SK-N-SH (cell line): Measurements from ENCODE around the gene RBL2. TPM values are rescaled to one million over a fixed set of nuclear protein-coding genes. Genes with fewer than 3 reads are reported as not detected.

Source experiments
- CTCF ChIA-PET: fragments of 300-600, 350-600 bp; formaldehyde crosslinking; extraction: SDS; loops from one replicate; lab custom pipeline; 2021; lab: Yijun Ruan, JAX
- POLR2A ChIA-PET: fragments of 350-600 bp; sonication (Branson Sonifier 250); formaldehyde crosslinking; extraction: SDS; loops from one replicate; lab custom pipeline; 2020; ENCODE audit warnings: antibody characterized with exemption, inconsistent platforms; lab: Yijun Ruan, JAX
- DNase-seq: peaks from one replicate; pipeline ENCODE4 v3.0.0; 2012
- H2AFZ ChIP-seq: fragments of 200-600 bp; sonication (generic); 2 replicates; pipeline ENCODE4 v1.8.1; 2016; ENCODE audit warnings: antibody characterized with exemption, mild to moderate bottlenecking, low read depth
- H3F3A ChIP-seq: fragments of 200-600 bp; sonication (generic); replicated peaks from 2 replicates; pipeline ENCODE3; 2016; ENCODE audit warnings: antibody characterized with exemption, mild to moderate bottlenecking; ENCODE audit not compliant: insufficient read depth
- H3K27ac ChIP-seq, 2 experiments: fragments of 200-500 bp in 1 of 2; fragments of 200-600 bp in 1 of 2; sonication (Bioruptor generic) in 1 of 2; sonication (generic), shearing (Covaris generic) in 1 of 2; 2 replicates each; pipeline versions ENCODE4 v1.5.1 to v1.6.1; 2014 to 2016; ENCODE audit warnings: low read depth in 2 of 2, inconsistent platforms in 1 of 2, low read length in 1 of 2, mild to moderate bottlenecking in 1 of 2, mixed read lengths in 1 of 2
- H3K27me3 ChIP-seq: fragments of 200-600 bp; sonication (generic), shearing (Covaris generic); 2 replicates; pipeline ENCODE4 v1.6.1; 2016; ENCODE audit warnings: mixed run types; ENCODE audit not compliant: insufficient read depth
- H3K36me3 ChIP-seq, 2 experiments: fragments of 200-500 bp in 1 of 2; fragments of 200-600 bp in 1 of 2; sonication (Bioruptor generic) in 1 of 2; sonication (generic) in 1 of 2; replicated peaks in 1 of 2; 2 replicates each; pipeline versions ENCODE3 to v1.5.1; 2014 to 2016; ENCODE audit warnings: low read length in 1 of 2, mild to moderate bottlenecking in 1 of 2; ENCODE audit not compliant: insufficient read depth in 2 of 2, control insufficient read depth in 1 of 2
- H3K4me1 ChIP-seq, 2 experiments: fragments of 200-500 bp in 1 of 2; fragments of 200-600 bp in 1 of 2; sonication (Bioruptor generic) in 1 of 2; sonication (generic), shearing (Covaris generic) in 1 of 2; 2 replicates each; pipeline versions ENCODE4 v1.5.1 to v1.6.1; 2014 to 2016; ENCODE audit warnings: low read depth in 1 of 2, low read length in 1 of 2, mixed run types in 1 of 2; ENCODE audit not compliant: insufficient read depth in 2 of 2, control insufficient read depth in 1 of 2
- H3K4me2 ChIP-seq: fragments of 200-600 bp; sonication (generic), shearing (Covaris generic); 2 replicates; pipeline ENCODE4 v1.6.1; 2017; ENCODE audit warnings: mixed run types
- H3K4me3 ChIP-seq, 2 experiments: fragments of 200-500 bp in 1 of 2; fragments of 200-600 bp in 1 of 2; sonication (Bioruptor generic) in 1 of 2; sonication (generic), shearing (Covaris generic) in 1 of 2; 2 replicates each; pipeline versions ENCODE4 v1.5.1 to v1.8.1; 2014 to 2016; ENCODE audit warnings: low read depth in 2 of 2, inconsistent platforms in 1 of 2, low read length in 1 of 2, mild to moderate bottlenecking in 1 of 2, mixed read lengths in 1 of 2, moderate library complexity in 1 of 2
- H3K79me2 ChIP-seq: fragments of 200-600 bp; sonication (generic); 2 replicates; pipeline ENCODE4 v1.8.1; 2017; ENCODE audit warnings: mild to moderate bottlenecking; ENCODE audit not compliant: insufficient read depth
- H3K9ac ChIP-seq: fragments of 200-600 bp; sonication (generic); 2 replicates; pipeline ENCODE4 v1.6.1; 2017; ENCODE audit warnings: mixed run types
- H3K9me2 ChIP-seq: fragments of 200-600 bp; sonication (generic); 2 replicates; pipeline ENCODE4 v1.6.1; 2017; ENCODE audit warnings: mixed run types
- H3K9me3 ChIP-seq: fragments of 200-600 bp; sonication (generic); 2 replicates; pipeline ENCODE4 v1.6.1; 2017; ENCODE audit warnings: mixed run types, mild to moderate bottlenecking, moderate library complexity
- H4K20me1 ChIP-seq: fragments of 200-600 bp; sonication (generic); 2 replicates; pipeline ENCODE4 v1.6.1; 2017; ENCODE audit warnings: mild to moderate bottlenecking, mixed run types; ENCODE audit not compliant: insufficient read depth
- CHD2 ChIP-seq: fragments of 150-350 bp; IDR thresholded peaks from 2 replicates; pipeline ENCODE4 v1.6.1; 2018; ENCODE audit warnings: low read length; ENCODE audit not compliant: partially characterized antibody
- ELF1 ChIP-seq: IDR thresholded peaks from 2 replicates; pipeline ENCODE4 v1.4.0; 2012
- EZH2phosphoT487 ChIP-seq: fragments of 200-600 bp; sonication (generic); IDR thresholded peaks from 2 replicates; pipeline ENCODE4 v1.6.1; 2017; ENCODE audit warnings: low read depth, mixed run types, mild to moderate bottlenecking, antibody characterized with exemption, moderate library complexity, borderline replicate concordance
- FOXM1 ChIP-seq: IDR thresholded peaks from 2 replicates; pipeline ENCODE4 v1.4.0; 2012; ENCODE audit warnings: low read depth, mild to moderate bottlenecking
- GABPA ChIP-seq: IDR thresholded peaks from 2 replicates; pipeline ENCODE4 v1.4.0; 2012; ENCODE audit warnings: low read depth, mild to moderate bottlenecking
- MAX ChIP-seq: IDR thresholded peaks from 2 replicates; pipeline ENCODE4 v1.4.0; 2012; ENCODE audit warnings: low read depth
- MEF2A ChIP-seq: IDR thresholded peaks from 2 replicates; pipeline ENCODE4 v1.4.0; 2012; ENCODE audit warnings: low read depth, borderline replicate concordance
- MXI1 ChIP-seq: IDR thresholded peaks from 2 replicates; pipeline ENCODE4 v1.6.1; 2012; ENCODE audit warnings: mild to moderate bottlenecking, low read depth, low read length, improper control_type of control experiment
- NFIC ChIP-seq: IDR thresholded peaks from 2 replicates; pipeline ENCODE4 v1.4.0; 2012; ENCODE audit warnings: borderline replicate concordance
- PBX3 ChIP-seq: IDR thresholded peaks from 2 replicates; pipeline ENCODE4; 2012
- POLR2AphosphoS5 ChIP-seq: IDR thresholded peaks from 2 replicates; pipeline ENCODE4 v1.6.1; 2012; ENCODE audit warnings: low read depth, low read length
- RFX5 ChIP-seq: IDR thresholded peaks from 2 replicates; pipeline ENCODE4 v1.6.1; 2012; ENCODE audit warnings: mild to moderate bottlenecking, improper control_type of control experiment, low read length
- RXRA ChIP-seq: IDR thresholded peaks from 2 replicates; pipeline ENCODE4 v1.4.0; 2012; ENCODE audit warnings: low read depth, mild to moderate bottlenecking, borderline replicate concordance
- SIN3A ChIP-seq: IDR thresholded peaks from 2 replicates; pipeline ENCODE4 v1.6.1; 2012; ENCODE audit warnings: low read depth, mild to moderate bottlenecking, low read length, moderate library complexity, borderline replicate concordance
- SMC3 ChIP-seq: IDR thresholded peaks from 2 replicates; pipeline ENCODE4 v1.6.1; 2012; ENCODE audit warnings: low read depth, low read length, improper control_type of control experiment
- TAF1 ChIP-seq: IDR thresholded peaks from 2 replicates; pipeline ENCODE4 v1.6.1; 2012; ENCODE audit warnings: low read depth, mild to moderate bottlenecking, low read length, moderate library complexity, borderline replicate concordance
- TEAD4 ChIP-seq: IDR thresholded peaks from 2 replicates; pipeline ENCODE4 v1.4.0; 2012; ENCODE audit warnings: mild to moderate bottlenecking, borderline replicate concordance; ENCODE audit not compliant: insufficient read depth
- USF2 ChIP-seq: fragments of 150-350 bp; IDR thresholded peaks from 2 replicates; pipeline ENCODE4 v1.6.1; 2017; ENCODE audit warnings: antibody characterized with exemption, low read length, low read depth, borderline replicate concordance
- WGBS: methylation state at CpG from one replicate; pipeline ENCODE4 v1.1.6; 2017; ENCODE audit warnings: low lambda C conversion rate; 5-methylcytosine and 5-hydroxymethylcytosine counted together
- polyA plus RNA-seq, 3 experiments: library from polyadenylated mRNA; depleted of rRNA; stranded (reverse); fragments of >200 nt; gene quantifications; 2 replicates each; pipeline ENCODE4 v1.2.3, GENCODE V29; 2012
- TF ChIP-seq, protein P1 (sequence below): IDR thresholded peaks from 2 replicates; pipeline ENCODE4 v1.4.0; 2012; ENCODE audit warnings: low read depth, borderline replicate concordance
- TF ChIP-seq, protein P2 (sequence below): fragments of 150-350 bp; IDR thresholded peaks from 2 replicates; pipeline ENCODE4 v1.6.1; 2016; ENCODE audit warnings: mild to moderate bottlenecking, low read depth, low read length
- TF ChIP-seq, protein P3 (sequence below): IDR thresholded peaks from 2 replicates; pipeline ENCODE4 v1.6.1; 2012; ENCODE audit warnings: mild to moderate bottlenecking, low read depth, low read length, moderate library complexity

RBL2 gene
- polyA plus RNA-seq, 1 of the 3 experiments (the other 2 are of a cell fraction) = 28.0 TPM

- TF ChIP-seq, protein P1, sequence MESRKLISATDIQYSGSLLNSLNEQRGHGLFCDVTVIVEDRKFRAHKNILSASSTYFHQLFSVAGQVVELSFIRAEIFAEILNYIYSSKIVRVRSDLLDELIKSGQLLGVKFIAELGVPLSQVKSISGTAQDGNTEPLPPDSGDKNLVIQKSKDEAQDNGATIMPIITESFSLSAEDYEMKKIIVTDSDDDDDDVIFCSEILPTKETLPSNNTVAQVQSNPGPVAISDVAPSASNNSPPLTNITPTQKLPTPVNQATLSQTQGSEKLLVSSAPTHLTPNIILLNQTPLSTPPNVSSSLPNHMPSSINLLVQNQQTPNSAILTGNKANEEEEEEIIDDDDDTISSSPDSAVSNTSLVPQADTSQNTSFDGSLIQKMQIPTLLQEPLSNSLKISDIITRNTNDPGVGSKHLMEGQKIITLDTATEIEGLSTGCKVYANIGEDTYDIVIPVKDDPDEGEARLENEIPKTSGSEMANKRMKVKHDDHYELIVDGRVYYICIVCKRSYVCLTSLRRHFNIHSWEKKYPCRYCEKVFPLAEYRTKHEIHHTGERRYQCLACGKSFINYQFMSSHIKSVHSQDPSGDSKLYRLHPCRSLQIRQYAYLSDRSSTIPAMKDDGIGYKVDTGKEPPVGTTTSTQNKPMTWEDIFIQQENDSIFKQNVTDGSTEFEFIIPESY = no peak
- TF ChIP-seq MEF2A (no peak), EZH2phosphoT487 (no peak), CHD2 (peak; percentile 74), POLR2AphosphoS5 (peak; percentile 92), SMC3 (no peak), TAF1 (peak; percentile 52; the same call in 1 of the 2 replicates), PBX3 (peak; percentile 100), ELF1 (peak; percentile 73), SIN3A (peak; percentile 50; the same call in 1 of the 2 replicates), MAX (peak; percentile 87)
- TF ChIP-seq, protein P2, sequence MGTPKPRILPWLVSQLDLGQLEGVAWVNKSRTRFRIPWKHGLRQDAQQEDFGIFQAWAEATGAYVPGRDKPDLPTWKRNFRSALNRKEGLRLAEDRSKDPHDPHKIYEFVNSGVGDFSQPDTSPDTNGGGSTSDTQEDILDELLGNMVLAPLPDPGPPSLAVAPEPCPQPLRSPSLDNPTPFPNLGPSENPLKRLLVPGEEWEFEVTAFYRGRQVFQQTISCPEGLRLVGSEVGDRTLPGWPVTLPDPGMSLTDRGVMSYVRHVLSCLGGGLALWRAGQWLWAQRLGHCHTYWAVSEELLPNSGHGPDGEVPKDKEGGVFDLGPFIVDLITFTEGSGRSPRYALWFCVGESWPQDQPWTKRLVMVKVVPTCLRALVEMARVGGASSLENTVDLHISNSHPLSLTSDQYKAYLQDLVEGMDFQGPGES = peak; percentile 69
These were observed 69.1 kb downstream of the RBL2 start (continued) for GRCh38 chr16:53503270-53503923.

- no peaks in the 10 kb centered on the region for H3K36me3 ChIP-seq
- DNase-seq = peak; percentile 49
- TF ChIP-seq MXI1 (no peak), TEAD4 (no peak), USF2 (no peak), GABPA (no peak), NFIC (no peak), RFX5 (no peak), SMC3 (no peak), SIN3A (no peak), FOXM1 (no peak), RXRA (no peak)
- TF ChIP-seq, protein P3, sequence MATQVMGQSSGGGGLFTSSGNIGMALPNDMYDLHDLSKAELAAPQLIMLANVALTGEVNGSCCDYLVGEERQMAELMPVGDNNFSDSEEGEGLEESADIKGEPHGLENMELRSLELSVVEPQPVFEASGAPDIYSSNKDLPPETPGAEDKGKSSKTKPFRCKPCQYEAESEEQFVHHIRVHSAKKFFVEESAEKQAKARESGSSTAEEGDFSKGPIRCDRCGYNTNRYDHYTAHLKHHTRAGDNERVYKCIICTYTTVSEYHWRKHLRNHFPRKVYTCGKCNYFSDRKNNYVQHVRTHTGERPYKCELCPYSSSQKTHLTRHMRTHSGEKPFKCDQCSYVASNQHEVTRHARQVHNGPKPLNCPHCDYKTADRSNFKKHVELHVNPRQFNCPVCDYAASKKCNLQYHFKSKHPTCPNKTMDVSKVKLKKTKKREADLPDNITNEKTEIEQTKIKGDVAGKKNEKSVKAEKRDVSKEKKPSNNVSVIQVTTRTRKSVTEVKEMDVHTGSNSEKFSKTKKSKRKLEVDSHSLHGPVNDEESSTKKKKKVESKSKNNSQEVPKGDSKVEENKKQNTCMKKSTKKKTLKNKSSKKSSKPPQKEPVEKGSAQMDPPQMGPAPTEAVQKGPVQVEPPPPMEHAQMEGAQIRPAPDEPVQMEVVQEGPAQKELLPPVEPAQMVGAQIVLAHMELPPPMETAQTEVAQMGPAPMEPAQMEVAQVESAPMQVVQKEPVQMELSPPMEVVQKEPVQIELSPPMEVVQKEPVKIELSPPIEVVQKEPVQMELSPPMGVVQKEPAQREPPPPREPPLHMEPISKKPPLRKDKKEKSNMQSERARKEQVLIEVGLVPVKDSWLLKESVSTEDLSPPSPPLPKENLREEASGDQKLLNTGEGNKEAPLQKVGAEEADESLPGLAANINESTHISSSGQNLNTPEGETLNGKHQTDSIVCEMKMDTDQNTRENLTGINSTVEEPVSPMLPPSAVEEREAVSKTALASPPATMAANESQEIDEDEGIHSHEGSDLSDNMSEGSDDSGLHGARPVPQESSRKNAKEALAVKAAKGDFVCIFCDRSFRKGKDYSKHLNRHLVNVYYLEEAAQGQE = no peak
These were observed 69.9 kb downstream of the RBL2 start for GRCh38 chr16:53503991-53504663.

More at GRCh38 chr16:53503991-53504663, 69.9 kb downstream of the RBL2 start:
- Histone ChIP-seq H3K9me3 (no peaks in the 10 kb centered on the region), H3K4me3 (peak overlapping the region; percentile 62 to 67), H3K79me2 (peaks cover 13% of the 10 kb centered on the region), H3K9me2 (no peaks in the 10 kb centered on the region), H3K4me1 (peaks cover 7 to 23% of the 10 kb centered on the region in 2 experiments), H2AFZ (peak overlapping the region; percentile 76), H4K20me1 (no peaks in the 10 kb centered on the region), H3K27ac (peak overlapping the region; percentile 81 to 98), H3F3A (no peaks in the 10 kb centered on the region), H3K9ac (peak overlapping the region; percentile 69; the same call in 1 of the 2 replicates), H3K4me2 (peak overlapping the region; percentile 84), H3K27me3 (no peaks in the 10 kb centered on the region)
- WGBS = 16% methylated on average over 15 of the region's 15 CpGs
- ChIA-PET POLR2A (interaction anchor here (0.6 to 2.0 kb wide), 5 partner anchors 69 to 1564 kb away, joined by 3 to 18 read pairs (median 3); partner anchors contain the start of genes FTO, RBL2 and RPGRIP1L), CTCF (interaction anchor here (1.0 to 1.3 kb wide), 2 partner anchors 148 to 374 kb away, joined by 3 read pairs; no protein-coding TSS in a partner anchor)
